GM19452 (cell line): ENCODE data around the gene VPS13C.
A peak's percentile ranks its signal among the peaks of the same experiment; 100 is the strongest.
"Not testable (repeated sequence)": the region's sequence is repeated elsewhere in the genome, so short reads cannot be mapped to it uniquely, and the experiment has no call there.

Experiments
- ATAC-seq: cut with Tn5 transposase; IDR thresholded peaks from one replicate; pipeline ENCODE4 v1.9.1; 2021; ENCODE audit not compliant: unreplicated experiment

VPS13C gene

GRCh38 chr15:62071711-62072308, 11.6 kb upstream of the VPS13C start:
- ATAC-seq: no peak

GRCh38 chr15:62069551-62069950, 9.3 kb upstream of the VPS13C start:
- ATAC-seq: no peak

- no peak for ATAC-seq
These were observed 8.5 kb upstream of the VPS13C start for GRCh38 chr15:62068810-62069167.

GRCh38 chr15:62068071-62068809, 8.0 kb upstream of the VPS13C start:
- ATAC-seq: no peak

- ATAC-seq: no peak
These were observed 7.3 kb upstream of the VPS13C start for GRCh38 chr15:62067448-62068044.

GRCh38 chr15:62066663-62067447, 6.6 kb upstream of the VPS13C start, which contains the start of gene C2CD4A:
TSS of gene C2CD4A (plus strand) at chr15:62066977. CDS start at chr15:62067614, 637 bp downstream.
- no peak for ATAC-seq

- ATAC-seq: no peak
These were observed 3.8 kb upstream of the VPS13C start for GRCh38 chr15:62063825-62064635.

GRCh38 chr15:62060896-62061280, 641 bp upstream of the VPS13C start:
- no peak for ATAC-seq

GRCh38 chr15:62059816-62060112, 483 bp downstream of the VPS13C start:
- peak; percentile 73 for ATAC-seq

GRCh38 chr15:62059108-62059815, 985 bp downstream of the VPS13C start:
- ATAC-seq: no peak

- no peak for ATAC-seq
These were observed 1.8 kb downstream of the VPS13C start for GRCh38 chr15:62058327-62059028.

GRCh38 chr15:62057341-62057980, 2.8 kb downstream of the VPS13C start:
- no peak for ATAC-seq

GRCh38 chr15:62054979-62055378, 5.3 kb downstream of the VPS13C start:
- ATAC-seq: no peak

- no peak for ATAC-seq
These were observed 6.7 kb downstream of the VPS13C start for GRCh38 chr15:62053439-62054085.

GRCh38 chr15:62052713-62053112, 7.5 kb downstream of the VPS13C start:
- ATAC-seq: no peak

GRCh38 chr15:62051166-62051565, 9.1 kb downstream of the VPS13C start:
- ATAC-seq: no peak

- ATAC-seq: no peak
These were observed 10.1 kb downstream of the VPS13C start for GRCh38 chr15:62050115-62050514.

- ATAC-seq: not testable (repeated sequence)
These were observed 12.0 kb downstream of the VPS13C start for GRCh38 chr15:62048254-62048653.
